K562 (cell line): Measurements from ENCODE around the gene ACACB. TPM values are rescaled to one million over a fixed set of nuclear protein-coding genes. Genes with fewer than 3 reads are reported as not detected.

Experiments used
- ATAC-seq: fragments of 200-7000 bp; cut with Tn5 transposase; 3 replicates; pipeline ENCODE4 v1.9.1; 2020; ENCODE audit warnings: moderate library complexity
- BruUV-seq: library from RNA; stranded (reverse); fragments of 400-500 nt; replicated peaks from 2 replicates; lab custom pipeline; 2021; lab: Mats Ljungman, UMichigan
- CTCF ChIA-PET: fragments of 300-600 bp; formaldehyde crosslinking; extraction: SDS; loops from one replicate; lab custom pipeline; 2021; ENCODE audit warnings: low intra/inter-chr PET ratio; lab: Yijun Ruan, JAX
- POLR2A ChIA-PET: fragments of 300-600, 350-650 bp; sonication (Branson Sonifier 250); formaldehyde crosslinking; extraction: SDS; loops from one replicate; lab custom pipeline; 2021; ENCODE audit warnings: antibody characterized with exemption, inconsistent platforms; lab: Yijun Ruan, JAX
- DNase-seq, 4 experiments: peaks; one replicate each; pipeline versions ENCODE4 v3.0.0 to v3.0.0-alpha.2; 2011 to 2018; ENCODE audit warnings: low spot score in 3 of 4, mixed read lengths in 3 of 4; ENCODE audit errors: extremely low read depth in 1 of 4
- FAIRE-seq: peaks from 2 replicates; lab custom pipeline; 2011; peaks lifted over from hg19 to GRCh38; lab: Jason Lieb, UNC
- H2AFZ ChIP-seq: 2 replicates; pipeline ENCODE4 v1.6.0; 2011; ENCODE audit warnings: low read depth, low read length, control low read depth, inconsistent platforms
- H3K27ac ChIP-seq: fragments of 200-600 bp; 3 replicates; pipeline ENCODE4 v1.8.0; 2011; ENCODE audit warnings: low read depth, mild to moderate bottlenecking, control low read depth, inconsistent platforms, low read length, moderate library complexity, mixed read lengths; ENCODE audit errors: extremely low read depth
- H3K27me3 ChIP-seq, 2 experiments: fragments of 300-600 bp in 1 of 2; 2 replicates in 1 of 2; 3 replicates in 1 of 2; pipeline versions ENCODE4 v1.6.0 to v1.8.0; 2011; ENCODE audit warnings: inconsistent platforms in 2 of 2, low read length in 2 of 2, mild to moderate bottlenecking in 1 of 2, mixed read lengths in 1 of 2, moderate library complexity in 1 of 2; ENCODE audit not compliant: control insufficient read depth in 2 of 2, insufficient read depth in 2 of 2
- H3K36me3 ChIP-seq: fragments of 300-600 bp; 3 replicates; pipeline ENCODE4 v1.8.0; 2011; ENCODE audit warnings: mild to moderate bottlenecking, low read length, inconsistent platforms; ENCODE audit not compliant: control insufficient read depth, insufficient read depth
- H3K4me1 ChIP-seq, 2 experiments: fragments of 200-600 bp in 1 of 2; replicated peaks in 1 of 2; 2 replicates in 1 of 2; 3 replicates in 1 of 2; pipeline versions ENCODE4 v1.5.1 to v1.8.0; 2011; ENCODE audit warnings: inconsistent platforms in 2 of 2, low read length in 2 of 2, mild to moderate bottlenecking in 1 of 2, mixed read lengths in 1 of 2, moderate library complexity in 1 of 2; ENCODE audit not compliant: control insufficient read depth in 2 of 2, insufficient read depth in 2 of 2
- H3K4me2 ChIP-seq: 2 replicates; pipeline ENCODE4 v1.6.1; 2011; ENCODE audit warnings: low read length, control low read depth, inconsistent platforms, mixed read lengths; ENCODE audit not compliant: insufficient read depth
- H3K4me3 ChIP-seq: fragments of 200-600 bp; sonication (generic), shearing (Covaris generic); 2 replicates; pipeline ENCODE4 v1.5.1; 2016; ENCODE audit warnings: control low read depth, inconsistent platforms
- H3K79me2 ChIP-seq: fragments of 200-600 bp; 3 replicates; pipeline ENCODE4 v1.8.0; 2011; ENCODE audit warnings: low read length, inconsistent platforms; ENCODE audit not compliant: control insufficient read depth, insufficient read depth
- H3K9ac ChIP-seq, 2 experiments: 2 replicates each; pipeline versions ENCODE4 v1.6.0 to v1.6.1; 2011; ENCODE audit warnings: low read depth in 2 of 2, low read length in 2 of 2, control low read depth in 1 of 2, inconsistent platforms in 1 of 2, mild to moderate bottlenecking in 1 of 2, mixed read lengths in 1 of 2; ENCODE audit not compliant: insufficient read depth in 1 of 2
- H3K9me1 ChIP-seq: one replicate; pipeline ENCODE4 v1.6.0; 2011; ENCODE audit warnings: inconsistent platforms, mild to moderate bottlenecking, low read length, moderate library complexity; ENCODE audit not compliant: control insufficient read depth, insufficient read depth
- H3K9me3 ChIP-seq: replicated peaks from 2 replicates; pipeline ENCODE4 v1.5.1; 2011; ENCODE audit warnings: low read depth, low read length, inconsistent platforms; ENCODE audit not compliant: control insufficient read depth, insufficient read depth
- H4K20me1 ChIP-seq: replicated peaks from 2 replicates; pipeline ENCODE4 v1.6.1; 2011; ENCODE audit warnings: low read length, inconsistent platforms, mixed read lengths; ENCODE audit not compliant: control insufficient read depth, insufficient read depth
- CBFA2T3 ChIP-seq: fragments of 450-650 bp; IDR thresholded peaks from 2 replicates; pipeline ENCODE4 v1.6.1; 2017
- GATA2 ChIP-seq: sonication (generic); formaldehyde crosslinking; IDR thresholded peaks from 2 replicates; pipeline ENCODE4 v1.4.0; 2020; ENCODE audit warnings: mild to moderate bottlenecking, missing genetic modification reagents
- HNRNPUL1 ChIP-seq: fragments of 200-400 bp; formaldehyde crosslinking; IDR thresholded peaks from 2 replicates; pipeline ENCODE4 v1.6.1; 2017; ENCODE audit warnings: low read length
- KAT2B ChIP-seq: IDR thresholded peaks from one replicate; pipeline ENCODE4 v1.6.1; 2012; ENCODE audit warnings: low read depth, mild to moderate bottlenecking, control low read depth, inconsistent platforms, low read length, moderate library complexity
- LEF1 ChIP-seq: fragments of 450-650 bp; IDR thresholded peaks from 2 replicates; pipeline ENCODE4 v1.6.1; 2016; ENCODE audit warnings: mild to moderate bottlenecking
- MNT ChIP-seq, 2 experiments: fragments of 450-650 bp; conservative IDR thresholded peaks; 2 replicates each; pipeline ENCODE4 v1.6.1; 2017; ENCODE audit warnings: mild to moderate bottlenecking in 2 of 2, moderate library complexity in 2 of 2
- THRAP3 ChIP-seq: fragments of 450-650 bp; IDR thresholded peaks from 2 replicates; pipeline ENCODE4 v1.6.1; 2016; ENCODE audit warnings: mild to moderate bottlenecking, inconsistent platforms, borderline replicate concordance
- ZKSCAN8 ChIP-seq: fragments of 200-800 bp; sonication (Bioruptor generic); IDR thresholded peaks from 2 replicates; pipeline ENCODE4 v1.6.1; 2016; ENCODE audit warnings: missing genetic modification characterization, missing compliant biosample characterization
- ZNF174 ChIP-seq: fragments of 250-450 bp; sonication (Bioruptor Pico); IDR thresholded peaks from 2 replicates; pipeline ENCODE4 v1.4.0; 2020; ENCODE audit warnings: mild to moderate bottlenecking
- ZNF449 ChIP-seq: fragments of 250-450 bp; sonication (Bioruptor Pico); IDR thresholded peaks from 2 replicates; pipeline ENCODE4 v1.8.0; 2022; ENCODE audit warnings: moderate library complexity, mild to moderate bottlenecking, inconsistent platforms
- ZNF583 ChIP-seq: fragments of 250-450 bp; sonication (Bioruptor Pico); IDR thresholded peaks from 2 replicates; pipeline ENCODE4 v1.4.0; 2020
- WGBS: fragments of 100-300 bp; shearing (Covaris generic); methylation state at CpG from one replicate; pipeline ENCODE4 v1.1.6; 2016; ENCODE audit warnings: low coverage, mixed read lengths; ENCODE audit not compliant: insufficient coverage; ENCODE audit errors: missing lambda C conversion rate; 5-methylcytosine and 5-hydroxymethylcytosine counted together
- in situ Hi-C: fragments of 300-500 bp; cut with MboI; formaldehyde crosslinking; loops from 4 replicates; pipeline ENCODE4 v1.15.0; 2018; ENCODE audit warnings: inconsistent platforms, mixed read lengths
- intact Hi-C: fragments of 100-400 bp; cut with micrococcal nuclease; formaldehyde crosslinking; loops from 2 replicates; pipeline ENCODE4 v1.14.2; 2022
- polyA plus RNA-seq, 8 experiments: library from polyadenylated mRNA; depleted of rRNA in 4 of 8; stranded (reverse) in 5 of 8; unstranded in 3 of 8; fragments of >200 nt; fragmentation: Nextera tagmentation in 2 of 8; fragmentation: Illumina TruSeq in 1 of 8; extraction: Ambion mirVana in 2 of 8; extraction: Trizol in 1 of 8; gene quantifications; 2 replicates each; pipeline versions ENCODE4 v1.2.1 to v1.2.3, GENCODE V29; 2011 to 2014; ENCODE audit warnings: inconsistent platforms in 1 of 8, missing spikeins in 1 of 8
- total RNA-seq, 7 experiments: library from RNA; depleted of rRNA in 6 of 7; stranded (reverse); fragments of >200 nt in 6 of 7; fragmentation: Illumina TruSeq in 2 of 7; extraction: Trizol in 2 of 7; gene quantifications; 2 replicates each; pipeline versions ENCODE4 v1.2.1 to v1.2.3, GENCODE V29; 2011 to 2021; ENCODE audit warnings: low replicate concordance in 1 of 7
- TF ChIP-seq, protein P1 (sequence below): sonication (generic); formaldehyde crosslinking; IDR thresholded peaks from 2 replicates; pipeline ENCODE4 v1.8.1; 2023; ENCODE audit warnings: mild to moderate bottlenecking, missing genetic modification reagents
- TF ChIP-seq, protein P2 (sequence below): fragments of 450-650 bp; formaldehyde crosslinking; IDR thresholded peaks from 2 replicates; pipeline ENCODE4 v1.4.0; 2022; ENCODE audit warnings: missing genetic modification characterization
- TF ChIP-seq, protein P3 (sequence below): sonication (generic); formaldehyde crosslinking; IDR thresholded peaks from 2 replicates; pipeline ENCODE4 v1.9.0; 2022; ENCODE audit warnings: mild to moderate bottlenecking, missing genetic modification reagents
- TF ChIP-seq, protein P4 (sequence below): sonication (generic); formaldehyde crosslinking; IDR thresholded peaks from 2 replicates; pipeline ENCODE4 v1.8.1; 2023; ENCODE audit warnings: mild to moderate bottlenecking, missing genetic modification reagents

Gene ACACB
- total and polyA plus RNA-seq, 9 of the 15 experiments (the other 6 are each of a cell fraction or from before 2014, with no cell fraction given), result 0.10 to 2.5 (median 0.83) TPM

DNA sequence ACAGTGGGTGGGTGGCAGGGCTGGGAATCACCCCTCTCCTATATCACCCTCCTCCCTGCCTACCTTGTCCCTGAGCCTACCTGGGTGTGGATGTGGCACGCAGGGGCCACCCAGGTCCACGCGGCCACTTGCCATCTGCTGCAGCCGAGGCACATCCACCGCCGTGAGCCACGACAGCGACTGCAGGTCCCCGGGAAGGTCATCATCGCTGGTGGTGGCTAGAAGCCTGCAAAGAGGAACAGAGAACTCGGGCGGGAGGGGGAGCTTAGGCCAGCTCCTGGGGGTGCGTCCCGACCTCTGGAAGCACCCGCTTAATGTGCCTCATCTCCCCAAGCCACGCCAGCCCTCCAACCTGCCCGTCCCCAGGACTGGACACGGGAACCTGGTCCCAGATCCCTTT is 173.7 kb downstream of the ACACB start:
- Histone ChIP-seq H3K4me1 (peaks cover 0 to 15% of the 10 kb centered on the region in 2 experiments; a peak in 2 of 5 replicates), H2AFZ (no peak overlapping the region), H3K4me3 (no peak overlapping the region), H4K20me1 (peaks cover 4% of the 10 kb centered on the region), H3K9me3 (no peaks in the 10 kb centered on the region), H3K36me3 (no peaks in the 10 kb centered on the region), H3K27me3 (peaks cover 8 to 55% of the 10 kb centered on the region in 2 experiments; a peak in 4 of 5 replicates), H3K9ac (no peak overlapping the region), H3K27ac (no peak overlapping the region), H3K4me2 (no peak overlapping the region), H3K79me2 (no peaks in the 10 kb centered on the region), H3K9me1 (no peaks in the 10 kb centered on the region)
- CTCF ChIA-PET, result no interaction called here
- POLR2A ChIA-PET, result interaction anchor here (0.5 kb wide), 1 partner anchor 10 kb away, joined by 3 read pairs; no protein-coding TSS in a partner anchor
- ATAC-seq (no peak), DNase-seq (no peak), FAIRE-seq (no peak)
- in situ Hi-C loops, result no loop called here
- BruUV-seq, result no TSS peak
- WGBS, result 2% methylated on average over 13 of the region's 18 CpGs
- intact Hi-C loops, result no loop called here
- TF ChIP-seq MNT (conservative IDR thresholded peaks at IDR 0.05), result no peak
- no peak for TF ChIP-seq ZNF174 (CRISPR knock-in tag)
- TF ChIP-seq, protein P1, sequence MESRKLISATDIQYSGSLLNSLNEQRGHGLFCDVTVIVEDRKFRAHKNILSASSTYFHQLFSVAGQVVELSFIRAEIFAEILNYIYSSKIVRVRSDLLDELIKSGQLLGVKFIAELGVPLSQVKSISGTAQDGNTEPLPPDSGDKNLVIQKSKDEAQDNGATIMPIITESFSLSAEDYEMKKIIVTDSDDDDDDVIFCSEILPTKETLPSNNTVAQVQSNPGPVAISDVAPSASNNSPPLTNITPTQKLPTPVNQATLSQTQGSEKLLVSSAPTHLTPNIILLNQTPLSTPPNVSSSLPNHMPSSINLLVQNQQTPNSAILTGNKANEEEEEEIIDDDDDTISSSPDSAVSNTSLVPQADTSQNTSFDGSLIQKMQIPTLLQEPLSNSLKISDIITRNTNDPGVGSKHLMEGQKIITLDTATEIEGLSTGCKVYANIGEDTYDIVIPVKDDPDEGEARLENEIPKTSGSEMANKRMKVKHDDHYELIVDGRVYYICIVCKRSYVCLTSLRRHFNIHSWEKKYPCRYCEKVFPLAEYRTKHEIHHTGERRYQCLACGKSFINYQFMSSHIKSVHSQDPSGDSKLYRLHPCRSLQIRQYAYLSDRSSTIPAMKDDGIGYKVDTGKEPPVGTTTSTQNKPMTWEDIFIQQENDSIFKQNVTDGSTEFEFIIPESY (CRISPR knock-in tag), result no peak
- no peak for TF ChIP-seq ZNF449
- no peak for TF ChIP-seq CBFA2T3
- no peak for TF ChIP-seq LEF1
- no peak for TF ChIP-seq HNRNPUL1
- TF ChIP-seq, protein P2, sequence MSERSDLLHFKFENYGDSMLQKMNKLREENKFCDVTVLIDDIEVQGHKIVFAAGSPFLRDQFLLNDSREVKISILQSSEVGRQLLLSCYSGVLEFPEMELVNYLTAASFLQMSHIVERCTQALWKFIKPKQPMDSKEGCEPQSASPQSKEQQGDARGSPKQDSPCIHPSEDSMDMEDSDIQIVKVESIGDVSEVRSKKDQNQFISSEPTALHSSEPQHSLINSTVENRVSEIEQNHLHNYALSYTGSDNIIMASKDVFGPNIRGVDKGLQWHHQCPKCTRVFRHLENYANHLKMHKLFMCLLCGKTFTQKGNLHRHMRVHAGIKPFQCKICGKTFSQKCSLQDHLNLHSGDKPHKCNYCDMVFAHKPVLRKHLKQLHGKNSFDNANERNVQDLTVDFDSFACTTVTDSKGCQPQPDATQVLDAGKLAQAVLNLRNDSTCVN (CRISPR knock-in tag), result no peak
- no peak for TF ChIP-seq KAT2B
- TF ChIP-seq, protein P3, sequence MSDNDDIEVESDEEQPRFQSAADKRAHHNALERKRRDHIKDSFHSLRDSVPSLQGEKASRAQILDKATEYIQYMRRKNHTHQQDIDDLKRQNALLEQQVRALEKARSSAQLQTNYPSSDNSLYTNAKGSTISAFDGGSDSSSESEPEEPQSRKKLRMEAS, result no peak
- TF ChIP-seq THRAP3, result no peak
- TF ChIP-seq ZKSCAN8 (CRISPR knock-in tag), result no peak
- TF ChIP-seq, protein P4, sequence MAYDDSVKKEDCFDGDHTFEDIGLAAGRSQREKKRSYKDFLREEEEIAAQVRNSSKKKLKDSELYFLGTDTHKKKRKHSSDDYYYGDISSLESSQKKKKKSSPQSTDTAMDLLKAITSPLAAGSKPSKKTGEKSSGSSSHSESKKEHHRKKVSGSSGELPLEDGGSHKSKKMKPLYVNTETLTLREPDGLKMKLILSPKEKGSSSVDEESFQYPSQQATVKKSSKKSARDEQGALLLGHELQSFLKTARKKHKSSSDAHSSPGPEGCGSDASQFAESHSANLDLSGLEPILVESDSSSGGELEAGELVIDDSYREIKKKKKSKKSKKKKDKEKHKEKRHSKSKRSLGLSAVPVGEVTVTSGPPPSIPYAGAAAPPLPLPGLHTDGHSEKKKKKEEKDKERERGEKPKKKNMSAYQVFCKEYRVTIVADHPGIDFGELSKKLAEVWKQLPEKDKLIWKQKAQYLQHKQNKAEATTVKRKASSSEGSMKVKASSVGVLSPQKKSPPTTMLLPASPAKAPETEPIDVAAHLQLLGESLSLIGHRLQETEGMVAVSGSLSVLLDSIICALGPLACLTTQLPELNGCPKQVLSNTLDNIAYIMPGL (CRISPR knock-in tag), result no peak
- TF ChIP-seq ZNF583 (CRISPR knock-in tag), result no peak
- no peak for TF ChIP-seq GATA2 (CRISPR knock-in tag)
